ENCODE measurements around the gene NDFIP1. TPM values are rescaled to one million over a fixed set of nuclear protein-coding genes. Genes with fewer than 3 reads are reported as not detected.

NDFIP1 gene
- total and polyA plus RNA-seq, 2 of the 8 experiments (the other 6 are each of a cell fraction or from before 2014, with no cell fraction given): 8.8 to 27.1 TPM

- TF ChIP-seq CBX5 (IDR thresholded peaks at IDR 0.05; ENCODE audit: low read depth, low read length): no peak
- no peak for TF ChIP-seq NANOG (IDR thresholded peaks at IDR 0.05; ENCODE audit: insufficient read depth, low read depth, low read length, poor library complexity, severe bottlenecking)
- TF ChIP-seq BCL11A (IDR thresholded peaks at IDR 0.05; ENCODE audit: low read depth in 2 of 2, low read length in 2 of 2): no peak
- no peak for TF ChIP-seq SAP30 (IDR thresholded peaks at IDR 0.05; ENCODE audit: insufficient read depth, insufficient replicate concordance, low read length)
- no peak for TF ChIP-seq RBBP5 (IDR thresholded peaks at IDR 0.05; ENCODE audit: borderline replicate concordance, low read depth, low read length)
- TF ChIP-seq SP4 (IDR thresholded peaks at IDR 0.05; ENCODE audit: low read length): no peak
Observed at GRCh38 chr5:142175461-142176142, 67.0 kb downstream of the NDFIP1 start (continued).
